HepG2 (cell line): ENCODE measurements around the gene PASD1.

Experiments
- ATF7-NPFF ChIP-seq: sonication (generic); formaldehyde crosslinking; IDR thresholded peaks from 2 replicates; pipeline ENCODE4 v1.8.1; 2023; ENCODE audit warnings: mild to moderate bottlenecking, low read depth, missing genetic modification reagents, moderate library complexity
- EP300 ChIP-seq, 3 experiments: sonication (generic) in 1 of 3; formaldehyde crosslinking in 1 of 3; IDR thresholded peaks; 2 replicates each; pipeline versions ENCODE4 v1.5.1 to v1.6.1; 2011 to 2020; ENCODE audit warnings: low read depth in 2 of 3, low read length in 2 of 3, borderline replicate concordance in 1 of 3, improper control_type of control experiment in 1 of 3, mild to moderate bottlenecking in 1 of 3, missing genetic modification reagents in 1 of 3, moderate library complexity in 1 of 3
- EZH2 ChIP-seq: conservative IDR thresholded peaks from 2 replicates; pipeline ENCODE4 v1.6.1; 2012; ENCODE audit warnings: mild to moderate bottlenecking, low read depth, low read length, moderate library complexity
- GABPA ChIP-seq, 2 experiments: IDR thresholded peaks; 2 replicates each; pipeline ENCODE4 v1.6.1; 2011 to 2016; ENCODE audit warnings: low read depth in 2 of 2, low read length in 1 of 2, missing biosample characterization in 1 of 2, missing genetic modification characterization in 1 of 2
- GABPB1 ChIP-seq: IDR thresholded peaks from 2 replicates; pipeline ENCODE4 v1.6.1; 2016; ENCODE audit warnings: mild to moderate bottlenecking, missing genetic modification reagents, moderate library complexity, missing compliant biosample characterization
- NFRKB ChIP-seq: fragments of 450-650 bp; IDR thresholded peaks from 2 replicates; pipeline ENCODE4 v1.6.1; 2017
- SNRNP70 ChIP-seq: fragments of 200-400 bp; formaldehyde crosslinking; IDR thresholded peaks from 2 replicates; pipeline ENCODE4 v1.6.1; 2017; ENCODE audit warnings: mild to moderate bottlenecking, low read depth, low read length, moderate library complexity
- TF ChIP-seq, protein P1 (sequence below): sonication (generic); formaldehyde crosslinking; IDR thresholded peaks from 2 replicates; pipeline ENCODE4 v1.5.0; 2020; ENCODE audit warnings: mild to moderate bottlenecking, missing genetic modification reagents, moderate library complexity
- TF ChIP-seq, protein P2 (sequence below): sonication (generic); formaldehyde crosslinking; conservative IDR thresholded peaks from 2 replicates; pipeline ENCODE4 v1.4.0; 2020; ENCODE audit warnings: missing genetic modification reagents

DNA sequence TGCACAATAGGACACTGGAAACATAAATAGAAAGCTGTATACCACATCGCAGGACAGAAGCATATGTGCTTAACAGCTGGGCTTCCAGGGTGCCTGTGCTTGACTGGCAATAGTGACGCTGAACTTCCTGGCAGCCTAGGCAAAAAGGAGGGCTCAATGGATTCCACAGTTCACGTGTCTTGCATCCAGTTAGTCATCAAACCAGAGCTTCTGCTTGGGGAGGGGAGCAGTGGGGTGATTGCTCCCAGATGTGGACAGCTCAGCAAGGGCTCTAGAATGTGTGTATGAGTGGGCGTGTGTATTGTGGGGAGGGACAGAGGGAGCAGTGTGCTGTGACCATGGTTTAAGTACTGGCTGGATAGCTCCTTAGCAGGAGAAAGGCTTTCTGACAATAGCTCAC is 134.0 kb downstream of the PASD1 start:
- TF ChIP-seq GABPA (IDR thresholded peaks at IDR 0.05; ENCODE audit: low read depth, low read length) (no peak), GABPA (CRISPR knock-in tag; IDR thresholded peaks at IDR 0.05; ENCODE audit: low read depth) (no peak), GABPB1 (CRISPR knock-in tag) (no peak), SNRNP70 (no peak), EP300 (IDR thresholded peaks at IDR 0.05; ENCODE audit: low read depth in 2 of 2, low read length in 2 of 2) (no peak), EP300 (CRISPR knock-in tag; IDR thresholded peaks at IDR 0.05; ENCODE audit: borderline replicate concordance) (no peak), ATF7-NPFF (CRISPR knock-in tag) (no peak), NFRKB (no peak), EZH2 (no peak)
- TF ChIP-seq, protein P1, sequence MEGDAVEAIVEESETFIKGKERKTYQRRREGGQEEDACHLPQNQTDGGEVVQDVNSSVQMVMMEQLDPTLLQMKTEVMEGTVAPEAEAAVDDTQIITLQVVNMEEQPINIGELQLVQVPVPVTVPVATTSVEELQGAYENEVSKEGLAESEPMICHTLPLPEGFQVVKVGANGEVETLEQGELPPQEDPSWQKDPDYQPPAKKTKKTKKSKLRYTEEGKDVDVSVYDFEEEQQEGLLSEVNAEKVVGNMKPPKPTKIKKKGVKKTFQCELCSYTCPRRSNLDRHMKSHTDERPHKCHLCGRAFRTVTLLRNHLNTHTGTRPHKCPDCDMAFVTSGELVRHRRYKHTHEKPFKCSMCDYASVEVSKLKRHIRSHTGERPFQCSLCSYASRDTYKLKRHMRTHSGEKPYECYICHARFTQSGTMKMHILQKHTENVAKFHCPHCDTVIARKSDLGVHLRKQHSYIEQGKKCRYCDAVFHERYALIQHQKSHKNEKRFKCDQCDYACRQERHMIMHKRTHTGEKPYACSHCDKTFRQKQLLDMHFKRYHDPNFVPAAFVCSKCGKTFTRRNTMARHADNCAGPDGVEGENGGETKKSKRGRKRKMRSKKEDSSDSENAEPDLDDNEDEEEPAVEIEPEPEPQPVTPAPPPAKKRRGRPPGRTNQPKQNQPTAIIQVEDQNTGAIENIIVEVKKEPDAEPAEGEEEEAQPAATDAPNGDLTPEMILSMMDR (CRISPR knock-in tag) = no peak
- TF ChIP-seq, protein P2, sequence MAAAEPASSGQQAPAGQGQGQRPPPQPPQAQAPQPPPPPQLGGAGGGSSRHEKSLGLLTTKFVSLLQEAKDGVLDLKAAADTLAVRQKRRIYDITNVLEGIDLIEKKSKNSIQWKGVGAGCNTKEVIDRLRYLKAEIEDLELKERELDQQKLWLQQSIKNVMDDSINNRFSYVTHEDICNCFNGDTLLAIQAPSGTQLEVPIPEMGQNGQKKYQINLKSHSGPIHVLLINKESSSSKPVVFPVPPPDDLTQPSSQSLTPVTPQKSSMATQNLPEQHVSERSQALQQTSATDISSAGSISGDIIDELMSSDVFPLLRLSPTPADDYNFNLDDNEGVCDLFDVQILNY (CRISPR knock-in tag) = no peak
